Measurements from ENCODE around the gene NEK1.

NEK1 gene

GRCh38 chr4:169619518-169619957 is 7.2 kb upstream of the NEK1 start:
- Histone ChIP-seq H2BK12ac (ENCODE audit: low read length) (no peak overlapping the region), H3K9me3 (replicated peaks in 1 of 2; ENCODE audit: control insufficient read depth in 2 of 2, insufficient read depth in 1 of 2, low read depth in 1 of 2, low read length in 2 of 2) (no peaks in the 10 kb centered on the region), H3K9ac (ENCODE audit: low read depth, low read length, poor library complexity) (no peak overlapping the region), H3K23ac (ENCODE audit: low read depth, low read length, poor library complexity) (no peak overlapping the region), H2BK120ac (ENCODE audit: low read depth, low read length) (no peak overlapping the region), H3K27me3 (ENCODE audit: control insufficient read depth in 3 of 3, insufficient read depth in 3 of 3, low read depth in 1 of 3, low read length in 3 of 3) (no peaks in the 10 kb centered on the region), H4K91ac (ENCODE audit: low read depth, low read length, poor library complexity) (no peak overlapping the region), H3K4me1 (ENCODE audit: control insufficient read depth in 2 of 2, insufficient read depth in 1 of 2, low read depth in 1 of 2, low read length in 2 of 2) (no peaks in the 10 kb centered on the region), H4K8ac (ENCODE audit: low read depth, low read length) (no peak overlapping the region), H3K4me3 (ENCODE audit: low read length in 2 of 2) (peak overlapping the region; percentile 72 to 89), H2BK15ac (ENCODE audit: low read length) (no peak overlapping the region), H2AK5ac (ENCODE audit: low read depth, low read length) (no peak overlapping the region), H3K79me1 (ENCODE audit: low read depth, low read length) (no peaks in the 10 kb centered on the region), H3K27ac (replicated peaks; ENCODE audit: low read length) (peak overlapping the region; percentile 47), H3K4ac (ENCODE audit: low read length) (no peak overlapping the region), H2BK5ac (ENCODE audit: low read length) (peak overlapping the region; percentile 6), H2AFZ (ENCODE audit: low read length) (peak overlapping the region; percentile 99), H3K36me3 (replicated peaks in 1 of 2; ENCODE audit: control insufficient read depth in 2 of 2, insufficient read depth in 2 of 2, low read length in 2 of 2) (no peaks in the 10 kb centered on the region), H3K14ac (ENCODE audit: low read length) (no peak overlapping the region), H3K18ac (ENCODE audit: low read length) (no peak overlapping the region), H3K4me2 (ENCODE audit: insufficient read depth, low read length, poor library complexity, severe bottlenecking) (peak overlapping the region; percentile 86)
- WGBS, 2 donors (ENCODE audit: extremely low coverage in 2 of 2, insufficient read length in 2 of 2, insufficient replicate concordance in 1 of 2) = no CpG with 5 or more reads among the region's 12 CpGs
- DNase-seq (ENCODE audit: low spot score) = peak; percentile 15

- H3K27me3 ChIP-seq (ENCODE audit: control insufficient read depth in 3 of 3, insufficient read depth in 3 of 3, low read depth in 1 of 3, low read length in 3 of 3) = no peaks in the 10 kb centered on the region
- H2BK12ac ChIP-seq (ENCODE audit: low read length) = no peak overlapping the region
- H3K4me3 ChIP-seq (ENCODE audit: low read length in 2 of 2) = no peak overlapping the region
- H3K4me1 ChIP-seq (ENCODE audit: control insufficient read depth in 2 of 2, insufficient read depth in 1 of 2, low read depth in 1 of 2, low read length in 2 of 2) = no peaks in the 10 kb centered on the region
- no peak overlapping the region for H2BK5ac ChIP-seq (ENCODE audit: low read length)
- no peak overlapping the region for H3K23ac ChIP-seq (ENCODE audit: low read depth, low read length, poor library complexity)
- no peaks in the 10 kb centered on the region for H3K79me1 ChIP-seq (ENCODE audit: low read depth, low read length)
- H3K14ac ChIP-seq (ENCODE audit: low read length) = no peak overlapping the region
- no peak for DNase-seq (ENCODE audit: low spot score)
- no peak overlapping the region for H3K4me2 ChIP-seq (ENCODE audit: insufficient read depth, low read length, poor library complexity, severe bottlenecking)
- WGBS, 2 donors (ENCODE audit: extremely low coverage in 2 of 2, insufficient read length in 2 of 2, insufficient replicate concordance in 1 of 2) = no CpG with 5 or more reads among the region's 4 CpGs
- no peaks in the 10 kb centered on the region for H3K9me3 ChIP-seq (replicated peaks in 1 of 2; ENCODE audit: control insufficient read depth in 2 of 2, insufficient read depth in 1 of 2, low read depth in 1 of 2, low read length in 2 of 2)
- H2AK5ac ChIP-seq (ENCODE audit: low read depth, low read length) = no peak overlapping the region
- peak overlapping the region; percentile 33 for H2AFZ ChIP-seq (ENCODE audit: low read length)
- no peak overlapping the region for H4K8ac ChIP-seq (ENCODE audit: low read depth, low read length)
- no peak overlapping the region for H3K4ac ChIP-seq (ENCODE audit: low read length)
- H3K27ac ChIP-seq (replicated peaks; ENCODE audit: low read length) = no peak overlapping the region
- no peak overlapping the region for H3K18ac ChIP-seq (ENCODE audit: low read length)
- H2BK120ac ChIP-seq (ENCODE audit: low read depth, low read length) = no peak overlapping the region
- no peak overlapping the region for H4K91ac ChIP-seq (ENCODE audit: low read depth, low read length, poor library complexity)
- no peak overlapping the region for H2BK15ac ChIP-seq (ENCODE audit: low read length)
- no peaks in the 10 kb centered on the region for H3K36me3 ChIP-seq (replicated peaks in 1 of 2; ENCODE audit: control insufficient read depth in 2 of 2, insufficient read depth in 2 of 2, low read length in 2 of 2)
- H3K9ac ChIP-seq (ENCODE audit: low read depth, low read length, poor library complexity) = no peak overlapping the region
Observed at GRCh38 chr4:169618986-169619385, 6.6 kb upstream of the NEK1 start.

- Histone ChIP-seq H3K79me1 (ENCODE audit: low read depth, low read length) (no peaks in the 10 kb centered on the region), H3K4me1 (ENCODE audit: control insufficient read depth in 2 of 2, insufficient read depth in 1 of 2, low read depth in 1 of 2, low read length in 2 of 2) (peaks cover 0 to 2% of the 10 kb centered on the region in 2 donors), H4K91ac (ENCODE audit: low read depth, low read length, poor library complexity) (no peak overlapping the region), H3K9ac (ENCODE audit: low read depth, low read length, poor library complexity) (no peak overlapping the region), H3K36me3 (replicated peaks in 1 of 2; ENCODE audit: control insufficient read depth in 2 of 2, insufficient read depth in 2 of 2, low read length in 2 of 2) (no peaks in the 10 kb centered on the region), H4K8ac (ENCODE audit: low read depth, low read length) (no peak overlapping the region), H3K23ac (ENCODE audit: low read depth, low read length, poor library complexity) (no peak overlapping the region), H2AK5ac (ENCODE audit: low read depth, low read length) (no peak overlapping the region), H2BK5ac (ENCODE audit: low read length) (no peak overlapping the region), H3K4me2 (ENCODE audit: insufficient read depth, low read length, poor library complexity, severe bottlenecking) (no peak overlapping the region), H3K9me3 (replicated peaks in 1 of 2; ENCODE audit: control insufficient read depth in 2 of 2, insufficient read depth in 1 of 2, low read depth in 1 of 2, low read length in 2 of 2) (no peaks in the 10 kb centered on the region), H3K18ac (ENCODE audit: low read length) (no peak overlapping the region), H2BK15ac (ENCODE audit: low read length) (no peak overlapping the region), H2BK120ac (ENCODE audit: low read depth, low read length) (no peak overlapping the region), H3K27me3 (ENCODE audit: control insufficient read depth in 3 of 3, insufficient read depth in 3 of 3, low read depth in 1 of 3, low read length in 3 of 3) (no peaks in the 10 kb centered on the region), H3K4me3 (ENCODE audit: low read length in 2 of 2) (no peak overlapping the region), H3K14ac (ENCODE audit: low read length) (no peak overlapping the region), H2AFZ (ENCODE audit: low read length) (no peak overlapping the region), H3K27ac (replicated peaks; ENCODE audit: low read length) (no peak overlapping the region), H2BK12ac (ENCODE audit: low read length) (no peak overlapping the region), H3K4ac (ENCODE audit: low read length) (no peak overlapping the region)
- WGBS, 2 donors (ENCODE audit: extremely low coverage in 2 of 2, insufficient read length in 2 of 2, insufficient replicate concordance in 1 of 2) = no CpG with 5 or more reads among the region's 3 CpGs
- DNase-seq (ENCODE audit: low spot score) = no peak
Observed at GRCh38 chr4:169618286-169618685, 5.9 kb upstream of the NEK1 start.

- Histone ChIP-seq H4K8ac (ENCODE audit: low read depth, low read length) (no peak overlapping the region), H3K9me3 (replicated peaks in 1 of 2; ENCODE audit: control insufficient read depth in 2 of 2, insufficient read depth in 1 of 2, low read depth in 1 of 2, low read length in 2 of 2) (no peaks in the 10 kb centered on the region), H2BK15ac (ENCODE audit: low read length) (no peak overlapping the region), H3K23ac (ENCODE audit: low read depth, low read length, poor library complexity) (no peak overlapping the region), H3K14ac (ENCODE audit: low read length) (no peak overlapping the region), H3K9ac (ENCODE audit: low read depth, low read length, poor library complexity) (no peak overlapping the region), H2BK12ac (ENCODE audit: low read length) (no peak overlapping the region), H2AFZ (ENCODE audit: low read length) (no peak overlapping the region), H2BK5ac (ENCODE audit: low read length) (no peak overlapping the region), H3K27ac (replicated peaks; ENCODE audit: low read length) (no peak overlapping the region), H3K36me3 (replicated peaks in 1 of 2; ENCODE audit: control insufficient read depth in 2 of 2, insufficient read depth in 2 of 2, low read length in 2 of 2) (no peaks in the 10 kb centered on the region), H3K4me3 (ENCODE audit: low read length in 2 of 2) (no peak overlapping the region), H4K91ac (ENCODE audit: low read depth, low read length, poor library complexity) (no peak overlapping the region), H2BK120ac (ENCODE audit: low read depth, low read length) (no peak overlapping the region), H2AK5ac (ENCODE audit: low read depth, low read length) (no peak overlapping the region), H3K79me1 (ENCODE audit: low read depth, low read length) (no peaks in the 10 kb centered on the region), H3K4me1 (ENCODE audit: control insufficient read depth in 2 of 2, insufficient read depth in 1 of 2, low read depth in 1 of 2, low read length in 2 of 2) (peaks cover 0 to 3% of the 10 kb centered on the region in 2 donors), H3K27me3 (ENCODE audit: control insufficient read depth in 3 of 3, insufficient read depth in 3 of 3, low read depth in 1 of 3, low read length in 3 of 3) (no peaks in the 10 kb centered on the region), H3K4ac (ENCODE audit: low read length) (no peak overlapping the region), H3K18ac (ENCODE audit: low read length) (no peak overlapping the region), H3K4me2 (ENCODE audit: insufficient read depth, low read length, poor library complexity, severe bottlenecking) (no peak overlapping the region)
- no peak for DNase-seq (ENCODE audit: low spot score)
- no CpG with 5 or more reads among the region's 2 CpGs for WGBS, 2 donors (ENCODE audit: extremely low coverage in 2 of 2, insufficient read length in 2 of 2, insufficient replicate concordance in 1 of 2)
Observed at GRCh38 chr4:169617306-169617705, 4.9 kb upstream of the NEK1 start.

Data from neuronal stem cell (in vitro differentiated cells).